HK-2 (cell line): Measurements from ENCODE around the gene POU5F1.
"Not testable (repeated sequence)": the region's sequence is repeated elsewhere in the genome, so short reads cannot be mapped to it uniquely, and the experiment has no call there.

Source experiments
- DNase-seq: peaks from one replicate; pipeline ENCODE4 v3.0.0-alpha.2; 2018; ENCODE audit not compliant: unreplicated experiment

Gene POU5F1

DNA sequence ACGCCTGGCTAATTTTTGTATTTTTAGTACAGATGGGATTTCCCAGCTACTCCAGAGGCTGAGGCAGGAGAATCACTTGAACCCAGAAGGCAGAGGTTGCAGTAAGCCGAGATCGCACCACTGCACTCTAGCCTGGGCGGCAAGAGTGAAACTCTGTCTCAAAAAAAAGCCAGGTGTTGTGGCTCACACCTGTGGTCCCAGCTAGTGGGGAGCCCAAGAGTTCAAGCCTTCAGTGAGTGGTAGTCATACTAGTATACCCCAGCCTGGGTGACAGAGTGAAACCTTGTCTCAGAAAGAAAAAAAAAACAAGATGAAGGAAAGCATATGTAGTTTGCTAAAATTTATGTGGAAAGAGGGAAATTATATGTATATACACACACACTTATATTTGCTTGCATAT, 20.0 kb upstream of the POU5F1 start:
- DNase-seq = no peak

DNA sequence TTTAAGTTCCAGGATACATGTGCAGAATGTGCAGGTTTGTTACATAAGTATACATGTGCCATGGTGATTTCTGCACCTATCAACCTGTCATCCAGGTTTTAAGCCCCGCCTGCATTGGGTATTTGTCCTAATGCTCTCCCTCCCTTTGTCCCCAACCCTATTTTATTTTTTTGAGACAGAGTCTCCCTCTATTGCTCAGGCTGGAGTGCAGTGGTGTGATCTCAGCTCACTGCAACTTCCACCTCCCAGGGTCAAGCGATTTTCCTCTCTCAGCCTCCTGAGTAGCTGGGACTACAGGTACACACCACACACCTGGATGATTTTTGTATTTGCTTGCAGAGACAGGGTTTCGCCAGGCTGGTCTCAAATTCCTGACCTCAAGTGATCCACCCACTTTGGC, 18.7 kb upstream of the POU5F1 start:
- DNase-seq = not testable (repeated sequence)

DNA sequence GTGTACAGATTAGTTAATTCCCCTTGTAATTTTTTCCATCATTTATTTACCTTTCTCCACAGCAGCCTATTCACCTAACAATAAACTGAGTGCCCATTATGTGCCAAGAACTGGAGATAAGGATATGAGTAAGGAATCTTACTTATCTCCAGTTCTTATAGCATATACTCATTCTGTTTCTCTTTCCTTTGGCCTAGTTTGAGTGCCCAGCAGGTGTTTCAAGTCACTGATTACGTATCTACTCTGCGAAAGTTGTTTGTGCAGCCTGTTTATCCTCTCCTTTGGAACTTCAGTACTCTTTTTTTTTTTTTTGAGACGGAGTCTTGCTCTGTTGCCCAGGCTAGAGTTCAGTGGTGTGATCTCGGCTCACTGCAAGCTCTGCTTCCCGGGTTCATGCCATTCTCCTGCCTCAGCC, 17.3 kb upstream of the POU5F1 start:
- DNase-seq = no peak

DNA sequence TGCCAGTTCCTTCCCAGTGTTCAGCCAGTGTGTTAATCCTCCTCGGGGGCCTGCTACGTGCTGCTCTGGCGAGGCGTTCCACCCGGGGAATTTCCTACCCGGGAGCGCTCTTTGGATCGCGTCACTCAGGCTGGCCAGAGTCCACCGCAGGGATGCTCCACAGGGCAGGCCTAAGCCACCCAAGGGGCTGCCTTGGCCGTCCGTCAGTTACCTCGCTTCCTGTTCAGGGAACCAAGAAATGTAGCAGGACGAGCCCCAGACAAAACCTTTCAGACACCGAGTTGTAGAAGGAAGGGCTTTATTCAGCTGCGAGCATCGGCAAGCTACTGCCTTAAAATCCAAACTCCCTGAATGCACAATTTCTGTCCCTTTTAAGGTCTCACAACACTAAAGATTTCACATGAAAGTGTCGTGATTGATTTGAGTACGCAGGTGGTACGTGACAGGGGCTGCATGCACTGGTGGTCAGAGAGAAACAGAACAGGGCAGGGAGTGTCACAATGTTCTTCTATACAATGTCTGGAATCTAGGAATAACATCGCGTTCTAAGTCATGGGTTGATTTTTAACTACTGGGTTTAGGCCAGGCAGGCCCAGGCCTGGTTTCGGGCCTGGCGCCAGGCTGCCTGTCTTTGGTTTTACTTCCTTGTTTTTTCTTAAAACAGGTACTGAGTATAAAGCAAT, 15.7 kb upstream of the POU5F1 start:
- peak; percentile 92 for DNase-seq

DNA sequence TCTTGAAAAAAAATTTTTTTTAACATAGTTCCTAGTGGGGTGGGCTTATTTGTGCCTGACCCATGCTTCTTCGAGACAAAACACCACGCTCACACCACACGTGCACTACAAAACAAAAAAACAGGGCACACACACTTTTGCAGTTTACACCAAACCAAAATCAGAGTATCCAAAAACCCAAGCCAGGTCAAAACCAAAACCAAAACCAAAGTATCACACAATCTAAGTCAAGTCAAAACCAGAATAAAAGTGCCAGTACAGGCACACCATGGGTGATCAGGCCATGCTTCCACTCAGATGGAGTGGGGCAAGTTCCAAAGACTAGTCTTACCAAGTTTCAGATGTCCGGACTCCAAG, 15.2 kb upstream of the POU5F1 start:
- not testable (repeated sequence) for DNase-seq

DNA sequence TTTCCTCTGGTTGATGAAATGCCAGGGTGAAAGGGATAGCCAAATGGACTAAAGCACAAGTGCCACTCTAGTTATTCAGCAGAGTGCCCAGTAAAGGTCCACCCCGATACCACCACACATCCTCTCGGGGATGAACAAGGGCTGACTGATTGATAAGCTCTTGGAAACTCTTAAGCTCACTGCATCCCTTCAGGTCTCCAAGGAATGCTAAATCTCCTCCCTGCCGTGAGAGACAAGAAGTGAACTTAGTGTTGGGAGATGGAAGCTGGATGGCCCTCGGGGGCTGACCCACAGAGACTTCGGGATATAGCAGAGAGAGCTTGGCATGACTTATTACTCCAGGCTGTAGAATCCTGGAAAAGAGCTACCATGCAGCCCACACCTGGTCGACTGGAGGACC, 13.4 kb upstream of the POU5F1 start:
- DNase-seq = not testable (repeated sequence)

DNA sequence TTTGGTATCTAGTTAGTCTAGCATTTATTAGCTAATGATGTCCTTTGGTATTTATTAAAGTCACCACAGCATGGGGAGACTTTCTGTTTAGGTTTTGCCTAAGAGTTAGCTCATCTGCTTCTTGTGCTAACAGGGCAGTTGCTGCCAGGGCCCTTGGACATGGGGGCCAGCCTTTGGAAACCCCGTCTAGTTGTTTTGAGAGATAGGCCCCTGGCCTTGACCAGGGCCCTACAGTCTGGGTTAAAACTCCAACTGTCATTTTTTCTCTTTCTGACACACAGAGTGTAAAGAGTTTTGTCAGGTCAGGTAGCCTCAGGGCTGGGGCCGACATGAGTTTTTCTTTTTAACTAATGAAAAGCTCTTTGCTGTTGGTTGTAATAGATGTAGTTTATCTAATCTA, 12.8 kb upstream of the POU5F1 start:
- DNase-seq = not testable (repeated sequence)

DNA sequence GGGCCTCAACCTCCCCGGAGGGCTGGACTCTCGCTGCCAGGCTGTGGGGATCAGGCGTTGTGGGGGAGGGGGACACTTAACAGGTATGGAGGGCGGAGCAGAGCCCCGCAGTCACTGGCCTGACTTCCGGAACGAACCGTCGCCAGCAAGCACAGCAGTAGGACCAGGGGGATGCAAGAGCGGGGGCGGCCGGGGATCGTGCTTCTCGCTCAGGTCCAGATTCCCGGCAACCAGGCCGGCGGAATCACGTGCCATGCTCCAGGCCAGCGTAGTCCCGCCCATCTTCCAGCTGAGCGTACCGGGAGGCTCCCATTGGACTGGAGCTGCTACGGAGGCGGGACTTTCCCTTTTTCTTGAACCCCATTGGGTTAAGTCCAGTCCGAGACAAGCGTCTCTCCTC, 10.0 kb upstream of the POU5F1 start:
- no peak for DNase-seq

DNA sequence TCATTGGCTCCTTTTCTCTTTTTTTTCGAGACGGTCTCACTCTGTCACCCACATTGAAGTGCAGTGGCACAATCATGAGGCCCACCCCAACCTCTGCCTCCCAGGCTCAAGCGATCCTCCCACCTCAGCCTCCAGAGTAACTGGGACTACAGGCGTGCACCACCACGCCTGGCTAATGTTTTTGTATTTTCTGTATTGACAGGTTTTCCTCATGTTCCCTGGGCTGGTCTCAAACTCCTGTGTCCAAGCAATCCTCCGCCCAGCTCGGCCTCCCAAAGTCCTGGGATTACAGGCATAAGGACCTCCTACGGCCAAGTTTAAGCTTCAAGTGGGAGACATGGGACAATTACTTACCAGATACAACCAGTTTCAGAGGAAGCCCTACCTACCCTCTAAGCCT, 9.4 kb upstream of the POU5F1 start:
- no peak for DNase-seq

DNA sequence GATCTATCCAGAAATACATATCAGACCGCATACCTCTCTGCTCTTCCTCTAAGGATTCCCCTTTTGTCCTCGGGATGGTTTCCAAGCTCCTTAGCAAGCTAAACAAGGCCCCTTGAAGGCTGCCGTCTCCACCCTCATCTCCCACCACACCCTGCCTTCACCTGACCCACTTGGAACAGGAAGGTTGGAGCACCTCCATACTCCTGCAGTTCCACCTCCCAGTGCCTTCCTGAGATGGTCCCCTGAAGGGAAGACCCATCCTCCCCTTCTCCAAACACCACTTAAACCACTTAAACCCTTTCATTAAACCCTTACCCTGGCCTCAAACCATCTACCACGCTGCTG, 8.5 kb upstream of the POU5F1 start:
- DNase-seq = no peak

DNA sequence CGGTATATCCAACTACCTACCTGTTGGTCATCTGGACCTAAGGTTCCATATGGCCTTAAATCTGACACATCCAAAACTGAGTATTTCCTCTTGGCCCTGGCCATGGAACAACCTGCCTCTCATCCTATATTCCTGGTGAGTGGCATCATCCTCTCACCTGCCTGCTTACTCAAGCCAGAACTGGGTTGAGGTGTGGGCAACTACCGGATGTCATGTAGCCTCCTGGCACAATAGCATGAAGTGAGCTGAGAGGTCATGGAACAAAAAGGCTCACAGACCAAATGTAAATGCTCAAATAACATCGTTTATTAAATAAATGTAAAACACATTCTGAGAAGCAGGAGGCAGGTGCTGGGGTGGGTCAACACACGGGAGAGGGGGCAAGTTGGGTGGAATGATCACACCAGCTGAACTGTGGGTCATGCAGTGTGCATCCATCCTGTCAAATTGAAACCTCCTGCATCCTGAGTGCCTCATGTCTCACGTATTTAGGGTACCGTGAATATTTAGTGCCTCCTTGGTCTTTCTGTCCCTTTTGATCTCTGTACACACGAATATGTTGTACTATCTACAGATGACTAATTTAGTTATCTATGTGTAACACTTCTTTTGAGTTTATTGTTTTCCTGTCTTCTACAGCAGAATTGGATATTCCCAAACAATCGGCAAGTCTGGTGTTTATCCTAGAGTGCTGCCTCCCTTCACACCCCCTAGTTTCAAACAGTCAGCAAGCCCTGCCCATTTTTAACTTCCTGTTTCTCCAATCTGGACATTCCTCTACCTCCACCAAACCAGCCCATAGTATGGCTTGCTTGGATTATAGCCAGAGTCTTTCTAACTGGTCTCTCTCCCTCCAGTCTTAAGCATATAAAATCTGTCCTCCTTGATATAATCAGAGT, 7.9 kb upstream of the POU5F1 start:
- no peak for DNase-seq

DNA sequence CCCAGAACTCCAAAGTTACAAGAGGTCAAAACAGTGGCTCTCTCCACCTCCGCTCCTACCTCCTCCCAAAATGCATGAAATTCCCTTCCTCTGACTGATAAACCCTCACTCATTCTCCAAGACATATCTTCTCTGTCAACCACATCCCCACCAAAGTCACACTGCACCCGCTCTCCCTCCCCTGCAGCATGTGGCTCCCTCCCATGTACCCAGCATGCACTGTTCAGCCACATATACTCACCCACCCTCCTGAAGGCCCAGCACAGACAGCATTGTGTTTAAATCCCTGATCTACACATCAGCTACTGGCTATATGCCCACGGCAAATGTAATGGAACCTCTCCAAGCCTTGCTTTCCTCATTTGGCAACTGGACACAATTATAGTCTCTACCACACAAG, 5.5 kb upstream of the POU5F1 start:
- no peak for DNase-seq

DNA sequence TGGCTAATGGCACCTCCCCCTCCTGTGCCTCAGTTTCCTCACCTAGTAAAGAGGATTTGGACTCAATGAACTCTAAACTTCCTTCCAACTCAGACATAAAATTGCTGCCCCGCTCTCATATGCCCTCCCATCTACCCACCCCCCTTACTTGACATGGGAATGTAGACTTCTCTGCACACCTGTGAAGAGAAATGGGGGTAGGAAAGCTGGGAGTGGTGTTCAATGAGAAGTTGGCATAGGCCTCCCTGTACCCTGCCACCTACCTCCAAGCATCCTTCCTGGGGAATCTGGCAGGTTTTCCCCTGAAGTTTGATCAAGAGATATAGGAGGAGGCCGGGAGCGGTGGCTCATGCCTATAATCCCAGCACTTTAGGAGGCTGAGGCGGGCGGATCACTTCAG, 3.9 kb upstream of the POU5F1 start:
- no peak for DNase-seq

DNA sequence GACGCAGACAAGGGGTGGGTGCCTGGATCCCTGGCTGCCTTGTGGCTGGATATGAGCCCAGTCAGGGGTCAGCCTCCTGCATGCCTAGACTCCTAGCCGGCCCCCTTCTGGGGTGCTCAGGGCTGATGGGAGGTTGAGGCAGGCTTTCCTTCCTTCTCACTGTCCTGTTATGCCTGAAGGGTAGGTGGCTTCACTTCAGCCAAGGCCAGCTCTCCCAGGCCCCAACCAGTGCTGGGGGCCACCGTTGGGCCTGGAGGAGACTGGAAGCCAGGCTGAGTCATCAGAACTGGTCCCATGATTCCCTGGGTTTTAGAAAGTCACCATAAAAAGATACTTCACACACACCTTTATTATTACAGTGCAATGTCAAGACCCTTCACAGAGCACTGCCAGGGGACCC, 2.9 kb upstream of the POU5F1 start:
- DNase-seq = no peak

DNA sequence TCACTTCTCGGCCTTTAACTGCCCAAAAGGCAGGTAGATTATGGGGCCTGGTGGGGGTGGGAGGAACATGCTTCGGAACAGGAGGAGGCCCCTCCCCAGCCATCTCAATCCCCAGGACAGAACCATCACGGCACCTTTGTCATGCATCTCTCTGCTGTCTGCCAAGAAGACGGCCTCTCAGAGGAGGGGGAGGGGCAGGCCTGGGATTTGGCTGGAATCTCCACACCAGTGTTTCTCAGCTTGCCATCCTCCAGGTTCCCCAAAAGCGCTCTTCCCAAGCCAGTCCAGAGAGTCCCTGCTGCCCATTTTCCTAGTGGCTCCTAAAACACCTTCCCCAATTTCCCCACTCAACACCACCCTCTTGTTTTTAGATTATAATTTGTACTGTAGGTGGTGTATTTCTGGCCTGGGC, 2.5 kb upstream of the POU5F1 start:
- no peak for DNase-seq

DNA sequence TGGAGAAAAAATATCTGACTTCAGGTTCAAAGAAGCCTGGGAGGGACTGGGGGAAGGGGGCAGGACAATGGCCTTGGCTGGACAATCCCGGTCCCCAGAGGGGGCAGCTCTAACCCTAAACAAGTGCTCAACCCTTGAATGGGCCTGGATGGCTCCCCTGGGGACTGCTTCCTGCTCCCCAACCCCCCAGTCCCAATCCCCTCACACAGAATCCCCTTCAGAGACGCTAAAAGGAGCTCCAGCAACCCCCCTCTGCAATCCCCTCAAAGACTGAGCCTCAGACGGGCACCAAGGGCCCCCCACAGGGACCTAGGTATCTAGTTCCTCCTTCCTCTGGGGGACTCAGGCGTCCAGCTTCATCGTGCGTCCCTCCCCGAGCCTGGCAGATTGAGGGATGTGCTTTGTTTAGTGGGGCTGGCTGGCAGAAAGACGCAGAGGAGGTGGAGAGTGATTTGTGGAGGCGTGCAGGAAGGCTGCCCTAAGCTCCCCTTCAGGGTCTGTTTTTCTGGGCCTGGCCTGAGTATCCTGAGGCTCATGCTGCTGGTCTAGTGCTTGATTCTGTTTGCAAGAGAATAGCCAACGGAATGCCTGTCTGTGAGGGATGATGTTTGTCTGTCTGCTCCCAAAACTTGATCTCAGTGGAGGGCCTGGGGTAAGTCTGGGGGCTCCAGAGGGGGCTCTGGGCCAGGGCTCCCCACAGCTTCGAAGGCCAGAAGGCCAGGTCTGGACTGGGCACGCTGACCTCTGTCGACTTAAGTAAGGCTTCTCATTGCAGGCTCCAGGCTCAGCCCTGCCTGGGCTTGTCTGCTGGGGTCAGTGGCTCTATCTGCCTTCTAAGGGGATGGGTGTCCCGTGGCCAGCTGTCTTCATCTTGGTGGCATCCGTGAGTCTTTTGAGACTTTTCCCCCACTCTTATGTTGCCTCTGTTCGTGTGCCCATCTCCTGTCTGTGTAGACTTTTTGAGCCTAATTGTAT, 1.7 kb upstream of the POU5F1 start:
- DNase-seq = no peak

DNA sequence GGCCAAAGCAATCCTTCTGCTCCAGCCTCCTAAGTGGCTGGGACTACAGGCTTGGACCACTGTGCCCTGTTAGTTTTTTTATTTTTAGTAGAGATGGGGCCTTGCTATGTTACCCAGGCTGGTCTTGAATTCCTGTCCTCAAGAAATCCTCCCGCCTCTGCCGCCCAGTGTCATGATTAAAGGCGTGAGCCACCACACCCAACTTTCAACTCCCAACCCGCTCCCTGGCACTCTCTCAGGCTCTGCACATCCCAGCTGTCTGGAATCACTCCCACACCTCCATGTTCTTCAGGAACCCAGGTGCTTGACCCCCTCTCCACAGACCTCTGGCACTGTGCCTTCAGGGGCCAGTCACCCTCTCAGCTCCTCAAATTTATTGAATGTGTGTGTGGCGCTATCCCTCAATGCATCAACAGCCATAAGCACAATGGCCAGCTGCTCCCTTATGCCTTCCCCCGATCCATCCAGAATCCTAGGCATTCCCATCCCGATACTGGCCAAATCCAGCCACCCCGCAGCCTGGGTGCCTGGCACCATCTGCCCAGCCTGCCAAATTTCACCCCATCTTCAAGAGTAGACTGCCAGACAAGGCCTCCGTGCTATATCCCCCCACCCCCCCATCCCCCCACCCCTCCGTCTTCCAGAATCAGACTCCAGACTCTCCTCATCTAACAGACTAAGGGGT, 647 bp upstream of the POU5F1 start:
- no peak for DNase-seq

DNA sequence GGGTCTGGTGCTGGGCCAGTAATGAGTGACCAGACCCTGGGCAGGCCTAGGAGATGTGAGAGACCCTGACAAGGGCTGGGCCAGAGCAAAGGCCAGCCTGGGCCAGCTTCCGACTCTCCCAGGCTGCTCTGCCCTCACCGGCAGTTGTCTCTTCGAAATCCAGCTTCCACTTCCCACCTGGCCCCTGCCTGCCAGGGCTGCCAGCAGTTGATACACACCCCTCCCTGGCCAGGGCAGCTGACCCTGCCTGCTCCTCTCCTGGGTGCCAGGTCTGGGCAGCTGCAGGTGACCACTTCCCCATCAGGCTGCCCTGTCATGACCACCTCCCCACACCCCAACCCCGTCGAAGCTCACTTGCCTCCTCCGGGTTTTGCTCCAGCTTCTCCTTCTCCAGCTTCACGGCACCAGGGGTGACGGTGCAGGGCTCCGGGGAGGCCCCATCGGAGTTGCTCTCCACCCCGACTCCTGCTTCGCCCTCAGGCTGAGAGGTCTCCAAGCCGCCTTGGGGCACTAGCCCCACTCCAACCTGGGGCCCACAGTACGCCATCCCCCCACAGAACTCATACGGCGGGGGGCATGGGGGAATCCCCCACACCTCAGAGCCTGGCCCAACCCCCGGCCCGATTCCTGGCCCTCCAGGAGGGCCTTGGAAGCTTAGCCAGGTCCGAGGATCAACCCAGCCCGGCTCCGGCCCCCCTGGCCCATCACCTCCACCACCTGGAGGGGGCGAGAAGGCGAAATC, 453 bp downstream of the POU5F1 start:
- not testable (repeated sequence) for DNase-seq

DNA sequence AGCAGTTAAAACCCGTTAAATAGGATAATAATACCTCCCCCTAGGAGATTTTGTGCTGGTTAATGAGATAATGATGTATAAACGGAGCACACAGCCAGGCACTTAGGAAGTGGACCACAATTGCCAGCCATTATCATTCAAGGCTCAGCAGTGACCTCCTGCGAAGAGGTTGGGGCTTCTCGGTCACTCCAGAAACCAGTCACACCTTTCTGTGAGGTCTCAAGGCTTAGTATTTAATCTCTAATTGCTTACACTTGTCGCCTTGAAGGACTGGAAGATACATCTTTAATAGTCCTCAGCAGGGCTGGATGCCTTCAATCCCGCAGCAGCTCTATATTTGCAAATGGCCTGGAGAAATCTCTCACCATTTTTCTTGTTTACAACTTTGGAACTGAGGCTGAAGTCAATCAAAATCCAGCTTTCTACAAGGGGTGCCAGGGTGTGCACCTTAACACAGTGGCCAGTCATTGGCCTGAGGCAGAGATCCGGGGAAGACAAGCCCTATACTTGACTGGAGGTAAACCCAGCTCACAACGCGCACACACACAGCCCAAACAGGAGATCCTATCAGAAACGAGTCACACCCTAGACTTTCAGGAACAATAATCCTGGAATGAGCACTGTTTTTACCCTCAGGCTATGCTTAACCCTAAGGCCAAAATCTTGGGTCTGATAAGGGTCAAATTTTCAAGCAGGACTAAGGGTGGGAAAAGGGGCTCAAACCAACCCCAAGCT, 1.2 kb downstream of the POU5F1 start:
- no peak for DNase-seq

DNA sequence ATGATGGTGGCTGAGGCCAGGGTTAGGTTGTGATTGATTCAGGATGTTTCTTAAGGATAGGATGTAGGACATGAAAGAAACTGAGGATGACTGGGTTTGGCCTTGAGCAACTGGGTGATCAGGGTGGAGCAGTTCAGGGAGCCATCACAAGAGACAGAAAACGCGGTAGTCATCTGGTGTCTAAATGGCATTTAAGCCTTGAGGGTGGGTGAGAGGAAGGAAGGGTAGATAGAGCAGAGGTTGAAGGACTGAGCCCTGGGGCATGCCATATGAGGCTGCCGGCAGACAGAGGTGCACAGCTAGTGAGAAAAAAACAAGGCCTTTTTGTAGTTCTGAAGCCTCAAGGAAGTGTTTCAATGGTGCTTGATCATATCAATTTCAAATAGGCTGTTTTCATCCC, 1.9 kb downstream of the POU5F1 start:
- DNase-seq = no peak
